Measurements from ENCODE around the gene SLC29A4.

Gene SLC29A4

GRCh38 chr7:5330288-5330687, 47.5 kb downstream of the SLC29A4 start:
- DNase-seq = no peak

DNA sequence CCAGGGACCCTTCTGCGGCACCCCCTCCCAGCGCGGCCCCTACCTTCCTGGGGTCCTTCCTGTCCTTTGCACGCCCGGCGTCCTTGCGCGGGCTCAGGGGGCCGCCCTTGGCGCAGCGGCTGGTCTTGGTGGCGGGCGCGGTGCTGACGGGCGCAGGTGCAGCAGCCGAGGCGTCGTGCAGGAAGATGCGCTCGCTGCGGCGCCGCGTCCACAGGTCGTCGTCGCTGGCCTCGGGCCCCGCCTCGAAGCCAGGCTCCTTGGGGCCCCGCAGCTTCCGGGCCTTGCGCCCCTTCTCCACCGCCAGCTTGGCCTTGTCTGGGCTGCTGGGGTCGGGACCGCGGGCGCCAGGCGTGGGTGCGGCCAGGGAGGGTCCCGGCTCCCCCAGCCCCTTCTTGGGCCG, 49.8 kb downstream of the SLC29A4 start:
- DNase-seq = no peak

GRCh38 chr7:5333121-5334045, 50.6 kb downstream of the SLC29A4 start:
- DNase-seq = no peak

DNA sequence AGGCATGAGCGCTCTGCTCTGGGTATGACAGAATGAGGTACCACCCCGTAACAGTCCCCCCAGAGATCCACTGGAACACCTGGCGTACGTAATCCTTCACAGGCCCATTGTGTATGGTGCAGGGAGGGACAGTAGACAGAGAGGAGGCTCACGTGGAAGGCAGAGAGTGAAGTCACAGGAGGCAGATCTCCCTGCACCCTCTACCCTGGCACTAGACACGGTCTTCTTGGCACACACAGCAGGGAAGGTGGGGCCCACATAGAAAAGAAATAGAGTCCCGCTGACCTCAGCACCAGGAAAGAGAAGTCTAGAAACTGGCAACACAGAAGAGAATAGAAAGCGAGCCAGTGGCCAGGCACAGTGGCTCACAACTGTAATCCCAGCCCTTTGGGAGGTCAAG, 51.9 kb downstream of the SLC29A4 start:
- DNase-seq = no peak

GRCh38 chr7:5337047-5337446, 54.3 kb downstream of the SLC29A4 start:
- DNase-seq = no peak

DNA sequence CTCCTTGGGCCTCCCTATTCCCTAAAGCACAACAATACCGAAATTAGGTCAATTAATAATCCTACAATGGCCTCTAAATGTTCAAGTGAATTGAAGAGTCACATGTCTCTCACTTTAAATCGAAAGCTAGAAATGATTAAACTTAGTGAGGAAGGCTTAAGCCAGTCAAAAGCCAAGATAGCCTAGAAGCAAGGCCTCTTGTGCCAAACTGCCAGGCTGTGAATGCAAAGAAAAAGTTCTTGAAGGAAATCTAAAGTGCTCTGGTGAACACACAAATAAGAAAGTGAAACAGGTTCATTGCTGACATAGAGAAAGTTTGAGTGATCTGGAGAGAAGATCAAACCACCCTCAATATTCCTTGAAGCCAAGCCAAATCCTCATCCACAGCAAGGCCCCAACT, 57.2 kb downstream of the SLC29A4 start:
- DNase-seq = no peak

DNA sequence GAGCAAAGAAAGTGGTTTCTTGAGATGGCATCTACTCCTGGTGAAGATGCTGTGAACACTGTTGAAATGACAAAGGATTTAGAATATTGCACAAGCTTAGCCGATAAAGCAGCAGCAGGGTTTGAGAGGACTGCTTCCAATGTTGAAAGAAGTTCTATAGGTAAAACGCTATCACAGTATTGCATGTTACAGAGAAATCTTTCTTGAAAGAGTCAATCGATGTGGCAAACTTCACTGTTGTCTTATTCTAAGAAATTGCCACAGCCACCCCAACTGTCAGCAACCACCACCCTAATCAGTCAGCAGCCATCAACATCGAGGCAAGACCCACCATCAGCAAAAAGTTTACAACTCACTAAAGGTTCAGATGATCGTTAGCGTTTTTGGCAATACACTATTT, 59.9 kb downstream of the SLC29A4 start:
- DNase-seq = no peak

DNA sequence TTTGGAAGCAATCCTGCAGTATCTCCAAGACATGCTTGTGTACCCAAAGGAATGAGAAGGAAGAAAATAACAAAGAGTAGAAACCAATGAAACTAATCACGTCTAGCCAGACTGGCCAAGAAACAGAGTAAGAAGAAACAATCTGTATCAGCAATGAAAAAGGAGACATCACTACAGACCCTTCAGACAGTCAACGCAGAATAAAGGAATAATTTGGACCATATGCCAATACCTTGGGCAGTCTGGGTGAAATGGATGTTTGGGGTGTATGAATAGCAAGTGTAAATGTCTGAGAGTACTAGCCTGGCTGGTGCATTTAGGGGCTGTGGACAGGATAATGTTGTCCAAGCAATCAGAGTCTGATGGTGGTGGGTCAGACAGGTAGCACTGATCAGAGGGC, 61.1 kb downstream of the SLC29A4 start:
- no peak for DNase-seq

GRCh38 chr7:5344342-5344741, 61.6 kb downstream of the SLC29A4 start:
- DNase-seq = no peak

DNA sequence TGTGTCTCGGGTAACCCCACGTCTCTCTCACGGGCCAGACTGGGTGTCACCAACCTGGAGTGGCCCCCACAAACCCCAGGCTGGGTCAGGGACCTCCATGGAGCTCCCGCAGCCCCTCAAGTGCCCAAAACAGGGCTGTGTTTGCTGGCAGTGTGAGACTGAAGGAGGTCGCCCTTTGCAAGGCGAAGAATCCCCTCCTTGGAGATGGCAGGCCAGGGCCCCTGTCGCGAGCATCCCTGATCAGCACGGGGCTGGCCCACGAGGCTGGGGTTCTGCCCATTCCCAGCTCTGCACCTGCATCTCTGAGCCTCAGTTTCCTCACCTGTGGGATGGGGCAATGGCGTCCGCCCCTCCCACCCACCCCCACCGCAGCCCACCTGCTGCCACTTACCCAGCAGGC, 62.4 kb downstream of the SLC29A4 start:
- no peak for DNase-seq

- no peak for DNase-seq
Measured at GRCh38 chr7:5345671-5346070, 62.9 kb downstream of the SLC29A4 start.

DNA sequence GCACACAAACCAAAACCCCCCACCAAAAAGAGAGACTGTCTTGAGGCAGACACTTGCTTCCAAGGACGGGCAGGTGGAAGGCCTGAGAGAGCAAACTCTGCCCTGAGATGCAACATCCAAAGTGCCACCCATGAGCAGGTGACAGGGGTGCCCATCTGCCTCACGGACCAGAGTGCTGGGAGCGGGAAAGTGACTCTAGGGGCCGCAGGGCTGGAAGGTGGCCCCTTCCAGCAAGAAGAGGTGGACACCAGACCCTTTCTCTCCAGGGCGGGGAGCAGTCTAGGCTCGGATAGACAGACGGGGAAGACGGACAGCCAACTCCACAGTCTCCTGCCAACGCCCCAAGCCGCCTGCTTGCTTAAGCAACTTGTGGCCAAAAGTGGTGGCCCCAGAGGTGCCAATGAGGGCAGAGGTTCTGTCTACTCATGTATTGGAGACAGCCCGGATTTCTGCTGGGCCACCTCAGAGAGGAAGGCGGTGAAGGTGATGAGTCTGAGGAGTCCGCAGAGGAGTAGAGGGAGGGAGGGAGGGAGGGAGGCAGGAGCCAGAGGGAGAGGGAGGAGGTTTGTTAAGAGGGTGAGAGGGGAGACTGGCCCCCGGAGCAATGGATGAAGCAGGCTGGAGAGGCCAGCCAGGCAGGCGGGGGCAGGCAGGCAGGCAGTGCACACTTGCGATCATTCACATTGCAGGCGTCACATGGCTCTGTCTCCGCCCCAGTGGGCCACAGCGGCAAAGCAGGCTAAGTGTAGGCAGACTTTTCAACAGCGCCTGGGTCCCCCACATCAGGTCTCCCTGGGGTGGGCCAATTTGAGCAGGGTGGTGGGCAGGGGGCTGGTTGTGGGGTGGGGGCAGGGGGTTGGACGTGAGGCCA, 65.6 kb downstream of the SLC29A4 start:
- no peak for DNase-seq

GRCh38 chr7:5349005-5349380, 66.2 kb downstream of the SLC29A4 start:
- no peak for DNase-seq

DNA sequence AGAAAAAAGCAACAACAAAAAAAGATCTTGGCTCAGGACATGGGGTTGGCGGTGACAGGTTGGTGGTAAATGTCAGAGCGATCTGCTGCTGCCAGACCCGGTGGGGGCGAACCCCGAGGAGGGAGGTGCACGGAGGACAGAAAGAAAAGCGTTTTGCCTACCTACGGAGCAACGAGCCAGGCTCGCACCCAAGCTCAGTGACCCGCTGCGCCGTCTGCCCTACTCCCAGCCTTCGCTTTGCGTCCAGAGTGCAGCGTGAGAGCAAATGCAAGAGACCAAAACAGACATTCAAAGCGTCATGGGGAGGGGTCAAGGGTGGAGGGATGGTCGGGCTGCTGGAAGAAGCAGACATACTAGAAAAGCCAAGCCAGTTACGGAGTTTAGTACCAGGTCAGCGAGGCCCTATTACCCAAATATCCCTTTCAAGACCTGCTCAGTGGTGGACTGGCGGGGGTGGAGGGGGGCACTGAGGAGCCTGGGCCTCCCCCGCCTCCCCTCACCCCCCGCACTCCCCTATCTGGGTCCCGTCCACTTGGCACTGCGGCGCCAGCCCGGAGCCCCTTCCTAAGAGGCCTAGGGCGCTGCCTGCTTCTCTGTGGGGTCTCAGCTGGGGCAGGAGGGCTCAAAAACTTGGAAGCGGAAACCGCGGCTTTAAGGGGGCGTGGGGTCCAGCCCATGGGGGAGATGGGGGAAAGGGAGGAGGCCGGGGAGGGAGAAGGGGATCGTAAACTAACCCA, 66.9 kb downstream of the SLC29A4 start:
- no peak for DNase-seq

DNA sequence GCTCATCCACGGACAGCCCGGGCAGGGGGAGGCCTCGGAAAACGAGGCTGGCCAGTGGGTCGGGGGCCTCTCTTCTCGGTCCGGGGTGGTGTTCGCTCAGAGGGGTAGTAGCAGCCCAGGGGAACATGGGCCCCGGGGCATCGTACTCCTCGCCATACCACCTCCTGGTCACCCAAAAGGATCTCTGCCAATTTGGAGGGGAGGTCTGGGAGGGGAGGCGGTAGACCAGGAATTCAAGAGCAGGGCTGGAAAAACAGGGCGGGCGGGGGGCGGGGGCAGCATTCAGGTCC, 67.4 kb downstream of the SLC29A4 start:
- no peak for DNase-seq

DNA sequence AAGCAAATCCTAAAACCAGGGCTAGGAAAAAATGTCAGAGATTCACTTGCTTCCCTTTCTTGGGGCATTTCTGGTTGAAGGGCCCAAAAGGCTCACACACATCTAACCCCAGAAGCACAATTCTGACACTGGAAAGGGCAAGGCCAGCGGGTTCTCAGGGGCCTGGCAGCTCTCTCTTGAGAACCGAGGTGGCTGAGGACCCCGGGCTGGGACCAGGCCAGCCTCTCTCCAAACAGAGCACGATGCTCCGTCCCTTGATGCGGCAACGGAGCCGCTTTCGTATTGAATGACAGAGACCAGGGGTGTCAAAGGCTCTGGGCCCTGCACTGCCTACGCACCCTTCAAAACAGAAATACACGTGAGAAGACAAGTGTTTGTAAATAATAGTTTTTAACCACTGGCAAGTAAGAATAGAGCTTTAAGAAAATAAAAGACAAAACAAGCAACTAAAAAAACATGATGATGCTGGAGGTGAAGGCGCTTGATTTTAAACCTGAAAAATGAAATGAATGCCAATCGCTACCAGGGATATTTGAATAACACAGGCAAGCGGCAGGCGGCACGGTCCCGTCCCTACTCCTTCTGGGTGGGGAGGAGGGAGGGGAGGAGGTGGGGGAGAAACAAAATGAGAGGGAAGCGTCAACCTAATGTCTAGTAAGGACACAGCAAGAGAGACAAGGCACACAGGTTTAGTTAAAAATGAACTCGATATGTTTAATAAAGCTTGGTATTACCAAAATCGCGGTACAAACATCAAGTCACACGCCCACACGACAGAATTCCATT, 68.0 kb downstream of the SLC29A4 start:
- DNase-seq = no peak

DNA sequence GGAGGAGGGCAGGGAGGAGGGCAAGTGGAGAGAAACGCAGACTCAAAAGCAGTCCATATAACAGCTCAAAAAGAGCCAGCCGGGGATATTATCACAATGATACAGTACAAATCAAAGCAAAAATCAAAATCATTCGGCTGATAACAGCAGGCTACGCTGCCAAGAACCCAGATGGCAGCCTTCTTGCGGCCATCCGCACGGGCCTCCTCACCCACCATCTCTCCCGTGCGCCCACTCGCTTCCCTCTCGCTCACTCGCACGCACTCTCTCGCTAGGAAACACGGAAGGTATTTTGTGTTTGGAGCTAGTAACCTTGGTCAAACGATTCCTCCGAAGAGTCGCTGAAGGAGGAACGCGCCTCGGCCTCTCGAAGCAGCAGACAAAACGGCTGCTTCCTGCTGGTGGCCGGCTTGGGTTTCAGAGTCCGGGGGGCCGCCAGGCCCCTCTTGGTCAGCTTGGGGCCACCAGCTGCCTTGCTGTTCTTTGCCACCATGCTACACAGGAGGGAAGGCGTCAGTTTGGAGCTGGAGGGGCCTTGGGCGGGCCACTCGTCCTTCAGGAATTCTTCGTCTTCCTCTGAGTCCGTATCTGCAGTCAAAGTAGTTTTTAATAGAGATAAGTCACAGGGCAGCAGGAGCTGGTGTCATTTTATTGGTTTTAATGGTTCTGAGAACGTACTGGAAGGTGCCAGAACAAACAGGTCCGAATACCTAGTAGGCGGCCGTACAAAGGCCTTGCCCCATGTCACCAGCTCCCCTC, 68.9 kb downstream of the SLC29A4 start:
- DNase-seq = no peak

DNA sequence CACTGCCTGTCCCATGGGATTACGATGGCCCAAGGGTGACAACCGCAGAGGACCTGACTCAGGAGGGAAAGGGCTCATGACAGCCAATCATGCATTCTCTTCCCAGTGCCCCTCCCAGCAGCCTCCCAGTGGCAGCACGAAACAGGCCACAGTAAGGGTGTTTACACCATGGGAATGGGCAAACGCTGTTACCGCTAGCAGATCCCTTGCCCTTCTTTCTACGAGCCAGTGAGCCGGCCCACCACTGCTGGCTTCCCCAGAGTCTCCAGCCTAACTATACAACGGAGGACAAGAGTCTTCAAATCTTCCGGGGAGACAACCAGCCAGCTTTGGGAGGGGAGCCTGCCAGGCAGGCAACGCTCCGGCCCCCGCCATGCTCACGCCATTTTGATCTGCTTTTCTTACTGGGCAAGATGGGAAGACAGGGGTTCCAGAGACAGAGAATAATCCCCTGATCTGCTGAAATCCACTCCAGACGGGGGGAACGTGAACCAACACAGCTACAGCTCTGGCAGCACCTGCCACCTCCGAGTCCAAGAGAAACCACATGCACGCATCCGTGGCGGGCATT, 69.8 kb downstream of the SLC29A4 start:
- DNase-seq = no peak

GRCh38 chr7:5354460-5355232, 71.9 kb downstream of the SLC29A4 start:
- no peak for DNase-seq
